AG04450 (cell line): ENCODE data around the gene ZC3H12C. TPM values are rescaled to one million over a fixed set of nuclear protein-coding genes. Genes with fewer than 3 reads are reported as not detected.

Source experiments
- CTCF ChIA-PET: fragments of 300-600, 350-600 bp; formaldehyde crosslinking; extraction: SDS; loops from one replicate; lab custom pipeline; 2022; ENCODE audit warnings: antibody characterized with exemption, inconsistent platforms; lab: Charles Lee
- POLR2A ChIA-PET: fragments of 350-600 bp; formaldehyde crosslinking; extraction: SDS; loops from one replicate; lab custom pipeline; 2021; ENCODE audit warnings: antibody characterized with exemption, inconsistent platforms; lab: Yijun Ruan, JAX
- DNase-seq: peaks from one replicate; pipeline ENCODE4 v3.0.0-alpha.2; 2011; ENCODE audit warnings: low read depth, low spot score
- H3K27ac ChIP-seq: one replicate; pipeline ENCODE4 v1.5.1; 2012; ENCODE audit warnings: low read depth, low read length, control low read depth
- H3K27me3 ChIP-seq: one replicate; pipeline ENCODE4 v1.6.0; 2012; ENCODE audit warnings: low read length; ENCODE audit not compliant: control insufficient read depth, insufficient read depth
- H3K4me3 ChIP-seq: 2 replicates; pipeline ENCODE4 v1.5.1; 2011; ENCODE audit warnings: mild to moderate bottlenecking, low read depth, low read length, control low read depth
- H3K9me3 ChIP-seq: 2 replicates; pipeline ENCODE4 v1.5.1; 2012; ENCODE audit warnings: low read length; ENCODE audit not compliant: control insufficient read depth, insufficient read depth
- polyA plus RNA-seq: library from polyadenylated mRNA; depleted of rRNA; stranded (reverse); fragments of >200 nt; gene quantifications from 2 replicates; pipeline ENCODE4 v1.2.3, GENCODE V29; 2011
- TF ChIP-seq, protein P1 (sequence below): IDR thresholded peaks from 2 replicates; pipeline ENCODE4 v1.5.1; 2011; ENCODE audit warnings: low read depth, low read length, control low read depth, inconsistent platforms

ZC3H12C gene
- polyA plus RNA-seq, 1 experiment, result 10.9 TPM

DNA sequence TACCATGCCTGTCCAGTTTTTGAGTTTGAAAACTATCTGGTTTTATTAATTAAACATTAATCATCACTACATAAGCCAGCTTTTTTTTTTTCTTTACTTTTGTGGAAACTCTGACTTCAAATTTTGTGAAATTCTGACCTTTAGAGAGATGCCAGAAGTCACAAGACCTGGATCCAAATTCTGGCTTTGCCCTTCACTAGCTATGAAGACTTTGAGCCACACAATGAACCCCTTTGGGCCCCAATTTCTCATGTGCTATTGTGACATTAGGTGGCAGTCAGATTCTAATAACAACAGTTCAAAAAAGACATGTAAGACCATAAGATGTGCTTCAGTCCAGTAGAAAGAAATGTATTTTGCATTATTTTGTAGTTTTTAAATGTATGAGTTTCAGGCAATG is 60.3 kb downstream of the ZC3H12C start:
- TF ChIP-seq, protein P1, sequence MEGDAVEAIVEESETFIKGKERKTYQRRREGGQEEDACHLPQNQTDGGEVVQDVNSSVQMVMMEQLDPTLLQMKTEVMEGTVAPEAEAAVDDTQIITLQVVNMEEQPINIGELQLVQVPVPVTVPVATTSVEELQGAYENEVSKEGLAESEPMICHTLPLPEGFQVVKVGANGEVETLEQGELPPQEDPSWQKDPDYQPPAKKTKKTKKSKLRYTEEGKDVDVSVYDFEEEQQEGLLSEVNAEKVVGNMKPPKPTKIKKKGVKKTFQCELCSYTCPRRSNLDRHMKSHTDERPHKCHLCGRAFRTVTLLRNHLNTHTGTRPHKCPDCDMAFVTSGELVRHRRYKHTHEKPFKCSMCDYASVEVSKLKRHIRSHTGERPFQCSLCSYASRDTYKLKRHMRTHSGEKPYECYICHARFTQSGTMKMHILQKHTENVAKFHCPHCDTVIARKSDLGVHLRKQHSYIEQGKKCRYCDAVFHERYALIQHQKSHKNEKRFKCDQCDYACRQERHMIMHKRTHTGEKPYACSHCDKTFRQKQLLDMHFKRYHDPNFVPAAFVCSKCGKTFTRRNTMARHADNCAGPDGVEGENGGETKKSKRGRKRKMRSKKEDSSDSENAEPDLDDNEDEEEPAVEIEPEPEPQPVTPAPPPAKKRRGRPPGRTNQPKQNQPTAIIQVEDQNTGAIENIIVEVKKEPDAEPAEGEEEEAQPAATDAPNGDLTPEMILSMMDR, result no peak
- H3K27ac ChIP-seq, result no peak overlapping the region
- no peaks in the 10 kb centered on the region for H3K27me3 ChIP-seq
- POLR2A ChIA-PET, result no interaction called here
- CTCF ChIA-PET, result no interaction called here
- no peak overlapping the region for H3K4me3 ChIP-seq
- no peak for DNase-seq
- no peaks in the 10 kb centered on the region for H3K9me3 ChIP-seq

DNA sequence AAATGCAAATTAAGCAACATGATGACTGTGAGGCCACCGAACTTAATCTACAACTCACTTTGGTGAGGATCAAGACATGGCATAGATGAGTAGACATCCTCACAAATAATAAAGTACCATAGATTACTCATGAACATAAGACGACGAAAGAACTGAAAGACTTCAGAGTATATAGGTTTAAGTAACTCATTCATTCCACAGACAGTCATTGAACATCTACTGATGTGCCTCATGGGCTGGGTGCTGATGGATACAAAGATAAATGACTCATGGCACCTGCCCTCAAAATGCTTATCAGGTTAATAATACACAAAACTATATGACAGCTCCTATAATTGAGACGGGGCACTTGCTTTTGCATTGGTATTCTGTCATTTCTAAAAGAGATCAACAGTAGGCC is 63.3 kb downstream of the ZC3H12C start:
- TF ChIP-seq, protein P1, result no peak
- H3K27ac ChIP-seq, result no peak overlapping the region
- H3K27me3 ChIP-seq, result no peaks in the 10 kb centered on the region
- no peak for DNase-seq
- H3K9me3 ChIP-seq, result no peaks in the 10 kb centered on the region
- H3K4me3 ChIP-seq, result no peak overlapping the region
- POLR2A ChIA-PET, result no interaction called here
- CTCF ChIA-PET, result interaction anchor here (0.7 kb wide), 1 partner anchor 17 kb away, joined by 3 read pairs; no protein-coding TSS in a partner anchor

DNA sequence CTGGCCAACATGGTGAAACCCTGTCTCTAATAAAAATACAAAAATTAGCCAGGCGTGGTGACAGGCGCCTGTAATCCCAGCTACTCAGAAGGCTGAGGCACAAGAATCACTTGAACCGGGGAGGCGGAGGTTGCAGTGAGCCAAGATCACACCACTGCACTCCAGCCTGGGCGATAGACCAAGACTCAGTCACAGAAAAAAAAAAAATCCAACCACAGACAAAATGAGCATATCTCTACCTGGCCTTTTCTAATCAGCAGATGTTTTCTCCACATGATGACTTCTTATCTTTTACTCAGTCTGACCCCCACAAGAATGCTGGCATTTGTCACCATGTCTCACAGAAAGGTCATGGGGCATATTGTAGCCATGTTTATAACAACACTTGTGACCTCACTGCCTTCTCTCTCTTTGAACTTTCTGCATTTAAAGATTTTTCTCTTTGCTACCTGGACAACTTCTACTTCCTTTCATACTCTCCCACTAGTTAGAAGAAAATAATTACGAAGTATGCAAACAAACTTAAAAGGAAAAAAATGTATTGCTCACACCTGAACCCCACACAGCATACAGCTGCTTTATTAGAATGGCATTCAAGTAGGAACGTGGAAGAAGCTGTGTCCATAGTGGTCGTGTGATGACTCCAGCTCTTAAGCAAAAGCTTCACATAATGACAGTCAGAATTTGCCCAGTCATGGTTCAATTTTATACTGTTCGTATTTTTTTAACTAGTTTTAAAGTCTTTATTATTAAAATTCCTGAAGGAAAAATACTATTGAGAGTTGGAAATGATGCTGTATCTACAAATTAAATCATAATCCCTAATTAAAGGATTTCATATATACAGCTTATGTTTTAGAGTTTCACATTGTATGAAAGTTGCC is 65.4 kb downstream of the ZC3H12C start:
- TF ChIP-seq, protein P1, result no peak
- CTCF ChIA-PET, result interaction anchor here (1.5 to 2.8 kb wide), 2 partner anchors 16 to 305 kb away, joined by 3 to 11 read pairs; no protein-coding TSS in a partner anchor

DNA sequence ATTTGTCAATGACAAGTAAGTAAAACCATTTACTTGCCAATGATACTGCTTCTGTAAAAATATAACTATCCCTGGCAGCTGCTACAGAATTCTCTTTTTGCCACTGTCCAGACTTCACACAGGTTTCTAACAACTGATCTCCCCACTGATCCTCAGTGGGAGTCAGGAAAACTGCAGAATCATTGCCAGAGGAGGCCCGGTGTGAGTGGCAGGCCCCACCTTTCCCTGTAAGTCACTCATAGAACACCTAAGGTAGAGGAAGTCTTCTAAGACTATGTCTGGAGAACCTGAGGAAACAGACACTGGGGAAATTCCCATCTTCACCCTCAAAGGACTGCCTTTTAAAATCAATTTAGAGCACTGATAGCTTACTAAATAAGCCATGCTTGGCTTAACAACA is 66.3 kb downstream of the ZC3H12C start:
- ChIA-PET POLR2A (no interaction called here), CTCF (interaction anchor here (2.8 kb wide), 1 partner anchor 15 kb away, joined by 11 read pairs; no protein-coding TSS in a partner anchor)
- TF ChIP-seq, protein P1, result no peak
- Histone ChIP-seq H3K27me3 (no peaks in the 10 kb centered on the region), H3K27ac (no peak overlapping the region), H3K4me3 (no peak overlapping the region), H3K9me3 (no peaks in the 10 kb centered on the region)
- no peak for DNase-seq

More for the DNA sequence above, 65.4 kb downstream of the ZC3H12C start:
- POLR2A ChIA-PET, result no interaction called here
- Histone ChIP-seq H3K4me3 (no peak overlapping the region), H3K27ac (no peak overlapping the region), H3K9me3 (no peaks in the 10 kb centered on the region), H3K27me3 (no peaks in the 10 kb centered on the region)
- no peak for DNase-seq

GRCh38 chr11:110160016-110160415 is 66.8 kb downstream of the ZC3H12C start:
- CTCF ChIA-PET, result interaction anchor here (0.6 to 2.8 kb wide), 2 partner anchors 14 to 1364 kb away, joined by 3 to 11 read pairs; no protein-coding TSS in a partner anchor
- DNase-seq, result no peak

More at GRCh38 chr11:110160016-110160415, 66.8 kb downstream of the ZC3H12C start:
- Histone ChIP-seq H3K27ac (no peak overlapping the region), H3K9me3 (no peaks in the 10 kb centered on the region), H3K4me3 (no peak overlapping the region), H3K27me3 (no peaks in the 10 kb centered on the region)
- TF ChIP-seq, protein P1, result no peak
- POLR2A ChIA-PET, result interaction anchor here (0.6 kb wide), 1 partner anchor 152 kb away, joined by 3 read pairs; no protein-coding TSS in a partner anchor
